ENCODE data around the gene RUBCNL.

GRCh38 chr13:46347277-46347676 lies 39.8 kb downstream of the RUBCNL start:
- no peak for TF ChIP-seq POLR2AphosphoS5 (IDR thresholded peaks at IDR 0.05; ENCODE audit: borderline replicate concordance, low read depth, low read length)
- TF ChIP-seq EZH2 (IDR thresholded peaks at IDR 0.05): no peak
- TF ChIP-seq FOXP2 (optimal IDR thresholded peaks at IDR 0.05; ENCODE audit: control extremely low read depth, extremely low read length, insufficient read depth): no peak
